GM18505 (cell line): ENCODE results near the gene INSIG1.

Experiments used
- ATAC-seq: cut with Tn5 transposase; IDR thresholded peaks from one replicate; pipeline ENCODE4 v1.9.1; 2021; ENCODE audit not compliant: unreplicated experiment
- POLR2A ChIP-seq: IDR thresholded peaks from 4 replicates; pipeline ENCODE4 v1.6.1; 2011; ENCODE audit warnings: borderline replicate concordance; ENCODE audit not compliant: insufficient read depth, insufficient read length; ENCODE audit errors: extremely low read depth

INSIG1 gene

GRCh38 chr7:155326385-155326784 lies 28.7 kb downstream of the INSIG1 start:
- ATAC-seq, result no peak
- no peak for TF ChIP-seq POLR2A

DNA sequence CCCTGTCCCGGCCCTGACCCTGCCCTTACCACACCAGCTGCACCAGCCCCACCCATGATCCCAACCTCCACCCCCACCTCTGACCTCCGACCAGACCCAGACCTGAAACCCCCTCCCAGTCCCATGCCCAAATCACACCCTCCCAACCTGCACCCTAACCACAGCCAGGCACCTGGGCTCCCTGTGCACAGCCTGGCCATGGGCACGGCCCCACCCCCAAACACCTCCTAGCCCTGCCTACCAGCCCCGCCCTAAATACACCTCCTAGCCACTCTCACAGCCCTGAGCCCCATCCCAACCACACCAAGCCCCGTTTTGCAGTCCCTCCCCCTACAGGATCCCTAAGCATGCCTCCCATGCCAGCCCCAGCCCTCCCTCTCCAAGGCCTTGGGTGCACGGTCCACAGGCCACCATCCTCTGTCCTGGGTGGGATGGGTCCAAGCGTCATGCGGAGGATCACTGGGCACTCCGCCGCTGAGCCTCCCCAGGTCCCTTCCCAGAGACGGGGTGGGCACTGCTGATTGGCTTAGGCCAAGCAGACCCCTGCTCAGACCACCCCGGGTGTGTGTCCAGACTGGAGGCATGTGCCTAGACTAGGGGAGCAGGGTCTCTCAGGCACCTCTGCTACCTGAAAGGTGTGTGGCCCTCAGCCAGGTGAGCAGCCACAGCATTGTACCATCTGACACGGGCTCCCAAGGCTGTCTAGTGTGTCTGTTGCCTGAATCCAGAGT lies 30.1 kb downstream of the INSIG1 start:
- no peak for TF ChIP-seq POLR2A

GRCh38 chr7:155329225-155329624 lies 31.5 kb downstream of the INSIG1 start:
- no peak for ATAC-seq

More for the DNA sequence above, 30.1 kb downstream of the INSIG1 start:
- no peak for ATAC-seq

GRCh38 chr7:155331396-155331795 lies 33.7 kb downstream of the INSIG1 start:
- no peak for TF ChIP-seq POLR2A
- ATAC-seq, result no peak

More at GRCh38 chr7:155329225-155329624, 31.5 kb downstream of the INSIG1 start:
- TF ChIP-seq POLR2A, result no peak

DNA sequence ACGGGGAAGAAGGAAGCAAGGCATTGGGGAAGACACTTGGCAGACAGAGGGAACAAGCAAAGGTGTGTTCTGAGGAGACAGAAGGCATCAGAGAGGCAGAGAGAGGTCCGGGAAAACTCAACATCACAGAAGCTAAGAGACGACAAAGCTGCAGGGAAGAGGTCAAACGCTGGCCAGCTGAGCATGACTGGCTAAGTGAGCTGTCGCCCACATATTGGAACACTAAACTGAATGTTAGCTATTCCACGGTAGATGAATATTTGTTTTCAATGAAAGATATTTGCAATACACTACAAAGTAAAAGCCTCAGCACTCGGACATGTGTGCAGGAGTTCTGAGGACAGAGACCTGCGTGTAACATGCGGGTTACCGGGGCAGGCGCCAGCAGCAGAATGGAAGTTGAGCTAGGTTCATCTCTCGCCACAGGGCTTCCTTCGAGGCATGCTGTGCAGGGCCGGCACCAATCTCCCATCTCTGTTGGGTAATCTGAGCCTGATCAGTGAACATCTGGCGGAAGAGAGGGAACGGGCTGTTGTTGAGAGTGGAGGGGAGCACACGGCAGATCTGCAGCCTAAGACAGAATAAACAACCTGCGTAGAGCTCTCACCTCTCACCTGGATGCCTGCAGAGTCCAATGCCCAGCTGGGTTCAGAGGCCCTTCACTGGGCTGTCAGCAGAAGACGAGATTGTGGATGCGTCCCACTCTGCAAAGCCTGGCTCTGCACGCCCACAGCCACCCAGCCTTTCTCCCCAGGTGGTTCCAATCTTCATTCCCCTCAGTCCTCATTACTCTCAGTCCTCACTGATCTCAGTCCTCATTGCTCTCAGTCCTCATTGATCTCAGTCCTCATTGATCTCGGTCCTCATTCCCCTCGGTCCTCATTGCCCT lies 35.9 kb downstream of the INSIG1 start:
- no peak for ATAC-seq
- TF ChIP-seq POLR2A, result no peak

DNA sequence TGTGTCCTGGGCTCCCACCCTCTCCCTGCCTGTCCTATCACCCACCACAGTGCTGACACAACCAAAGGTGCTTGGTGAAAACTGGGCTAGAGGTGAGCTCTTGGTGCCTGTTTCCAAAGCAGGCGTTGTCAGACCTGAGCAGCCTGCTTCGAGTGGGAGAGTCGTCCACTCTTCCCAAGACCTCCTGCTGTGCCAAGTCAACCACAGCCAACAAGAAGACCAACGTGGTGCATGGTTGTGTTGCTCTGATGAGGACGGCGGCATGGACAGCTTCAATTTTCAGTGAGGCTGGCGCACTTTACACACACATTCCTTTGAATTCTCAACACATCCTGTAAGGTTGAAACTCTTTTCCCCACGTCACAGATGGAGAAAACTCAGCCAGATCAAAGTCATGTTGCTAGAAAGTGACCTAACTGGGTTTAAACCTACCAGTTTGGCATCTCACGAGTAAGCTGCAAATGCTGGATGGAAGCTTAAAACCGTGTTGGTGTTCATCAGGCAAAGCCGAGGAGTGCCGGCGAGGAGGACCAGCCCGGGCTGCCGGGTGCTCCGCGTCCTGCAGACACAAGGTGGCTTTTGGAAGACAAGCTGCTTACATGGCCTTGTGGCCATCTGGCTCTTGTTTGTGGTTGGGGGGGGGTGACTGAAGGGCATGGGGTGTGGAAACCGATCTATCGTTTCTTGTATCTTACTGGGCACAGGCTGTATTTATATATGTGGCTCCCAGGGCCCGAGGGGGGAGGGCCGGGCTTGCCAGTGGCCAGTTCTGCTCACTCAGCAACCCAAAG lies 39.3 kb downstream of the INSIG1 start:
- TF ChIP-seq POLR2A, result no peak
- ATAC-seq, result no peak

DNA sequence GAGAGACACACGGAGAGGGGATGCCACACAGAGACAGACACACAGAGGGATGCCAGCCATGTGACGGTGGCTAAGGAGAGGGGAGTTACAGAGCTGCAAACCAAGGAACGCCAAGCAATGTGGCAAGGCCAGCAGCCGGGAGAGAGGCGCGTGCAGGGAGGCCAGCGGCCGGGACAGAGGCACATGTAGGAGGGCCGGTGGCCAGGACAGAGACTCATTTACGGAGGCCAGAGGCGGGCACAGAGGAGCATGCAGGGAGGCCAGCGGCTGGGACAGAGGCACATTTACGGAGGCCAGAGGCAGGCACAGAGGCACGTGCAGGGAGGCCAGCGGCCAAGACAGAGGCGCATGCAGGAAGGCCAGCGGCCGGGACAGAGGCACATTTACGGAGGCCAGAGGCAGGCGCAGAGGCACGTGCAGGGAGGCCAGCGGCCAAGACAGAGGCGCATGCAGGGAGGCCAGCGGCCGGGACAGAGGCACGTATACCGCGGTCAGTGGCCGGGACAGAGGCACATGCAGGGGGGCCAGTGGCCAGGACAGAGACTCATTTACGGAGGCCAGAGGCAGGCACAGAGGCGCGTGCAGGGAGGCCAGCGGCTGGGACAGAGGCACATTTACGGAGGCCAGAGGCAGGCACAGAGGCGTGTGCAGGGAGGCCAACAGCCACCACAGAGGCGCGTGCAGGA lies 40.4 kb downstream of the INSIG1 start:
- ATAC-seq, result no peak
- no peak for TF ChIP-seq POLR2A

DNA sequence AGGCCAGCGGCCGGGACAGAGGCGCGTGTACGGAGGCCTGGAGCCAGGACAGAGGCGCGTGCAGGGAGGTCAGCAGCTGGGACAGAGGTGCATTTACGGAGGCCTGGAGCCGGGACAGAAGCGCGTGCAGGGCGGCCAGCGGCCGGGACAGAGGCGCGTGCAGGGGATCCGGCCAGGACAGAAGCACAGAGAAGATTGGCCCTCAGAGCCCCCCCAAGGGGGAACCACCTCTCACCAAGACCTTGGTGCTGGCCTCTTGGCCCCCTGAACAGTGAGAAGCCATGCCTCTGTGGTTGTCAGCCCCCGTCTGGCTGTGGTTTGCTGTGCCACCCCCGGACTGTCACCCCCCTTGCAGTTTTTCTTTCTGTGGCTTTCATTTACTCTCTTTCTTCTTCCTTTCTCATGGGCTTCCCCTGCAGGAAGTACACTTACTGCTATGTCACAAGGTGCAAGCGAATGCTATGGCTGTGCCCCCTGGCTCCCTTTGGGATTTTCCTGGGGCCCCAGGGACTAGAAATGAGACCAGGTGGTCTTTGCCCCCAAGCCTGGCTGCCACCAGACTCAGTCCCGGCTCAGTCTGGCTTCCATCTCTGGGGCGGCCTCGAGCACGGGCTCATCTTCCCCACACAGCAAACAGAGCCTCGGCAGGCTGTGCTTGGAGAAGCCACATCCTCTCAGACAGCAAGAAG lies 41.1 kb downstream of the INSIG1 start:
- no peak for TF ChIP-seq POLR2A
- ATAC-seq, result no peak

GRCh38 chr7:155339474-155339873 lies 41.8 kb downstream of the INSIG1 start:
- no peak for TF ChIP-seq POLR2A
- ATAC-seq, result no peak

DNA sequence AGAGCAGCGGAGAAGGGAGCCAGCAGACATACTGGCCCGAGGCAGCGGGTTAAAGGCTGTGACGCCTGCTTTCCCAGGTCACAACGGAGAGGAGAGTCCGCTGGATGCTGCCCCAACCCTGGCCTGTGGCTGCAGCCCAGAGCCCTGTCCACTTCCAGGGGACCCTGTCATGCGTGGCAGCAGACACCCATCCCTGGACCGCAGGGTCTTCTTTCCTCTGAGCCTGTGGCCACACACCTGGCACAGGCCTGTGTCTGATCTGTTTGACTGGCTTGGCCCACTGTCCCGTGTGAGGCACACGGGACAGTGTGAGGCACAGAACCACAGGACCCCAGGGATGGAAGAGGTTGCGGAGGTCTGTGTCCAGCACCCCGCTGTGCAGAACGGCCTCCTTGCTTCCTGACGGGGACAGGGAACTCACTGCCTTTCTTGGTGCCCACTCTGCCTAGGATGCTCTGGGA lies 42.4 kb downstream of the INSIG1 start:
- ATAC-seq, result no peak
- TF ChIP-seq POLR2A, result no peak

GRCh38 chr7:155340721-155341120 lies 43.0 kb downstream of the INSIG1 start:
- TF ChIP-seq POLR2A, result no peak
- no peak for ATAC-seq

DNA sequence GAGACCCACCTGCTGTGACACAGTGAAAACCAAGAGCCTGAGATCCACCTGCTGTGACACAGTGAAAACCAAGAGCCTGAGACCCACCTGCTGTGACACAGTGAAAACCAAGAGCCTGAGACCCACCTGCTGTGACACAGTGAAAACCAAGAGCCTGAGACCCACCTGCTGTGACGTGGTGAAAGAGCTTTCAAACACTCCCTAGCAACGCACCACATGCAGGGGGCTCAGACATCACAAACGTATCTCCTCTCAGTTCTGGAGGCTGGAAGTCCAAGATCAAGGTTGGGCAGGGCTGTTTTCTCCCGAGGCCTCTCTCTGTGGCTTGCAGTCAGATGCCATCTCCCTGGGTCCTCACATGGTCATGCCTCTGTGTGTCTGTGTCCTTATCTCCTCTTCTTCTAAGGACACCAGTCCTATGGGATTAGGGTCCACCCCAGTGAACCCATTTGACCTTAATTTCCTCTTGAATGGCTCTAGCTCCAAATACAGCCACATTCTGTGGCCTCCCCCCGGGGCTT lies 43.8 kb downstream of the INSIG1 start:
- no peak for TF ChIP-seq POLR2A
- ATAC-seq, result no peak
